Prostate gland (tissue), 2 donors: ENCODE data around the gene TOX3. TPM values are rescaled to one million over a fixed set of nuclear protein-coding genes. Genes with fewer than 3 reads are reported as not detected.

Source experiments
- DNase-seq: peaks from one replicate; pipeline ENCODE4 v3.0.0-alpha.2; 2019; ENCODE audit warnings: low spot score
- H3K27ac ChIP-seq, 2 donors: fragments of 200-600 bp; sonication (generic); 2 replicates each; pipeline ENCODE4 v1.5.1; 2017 to 2019
- H3K27me3 ChIP-seq: fragments of 200-600 bp; sonication (generic); replicated peaks from 2 replicates; pipeline ENCODE4 v1.5.1; 2019; ENCODE audit not compliant: insufficient read depth
- H3K36me3 ChIP-seq, 2 donors: fragments of 200-600 bp; sonication (generic); 1 replicate in 1 of 2; 2 replicates in 1 of 2; pipeline versions ENCODE4 v1.5.1 to v1.8.1; 2017 to 2019
- H3K4me1 ChIP-seq: fragments of 200-600 bp; sonication (generic); replicated peaks from 2 replicates; pipeline ENCODE4 v1.5.1; 2019
- H3K4me3 ChIP-seq, 2 donors: fragments of 200-600 bp; sonication (generic); 2 replicates each; pipeline ENCODE4 v1.5.1; 2017 to 2019
- H3K9me3 ChIP-seq: fragments of 200-600 bp; sonication (generic); 2 replicates; pipeline ENCODE4 v1.5.1; 2017
- POLR2A ChIP-seq: fragments of 450-650 bp; IDR thresholded peaks from one replicate; pipeline ENCODE4 v1.6.1; 2016; ENCODE audit warnings: antibody characterized with exemption, mild to moderate bottlenecking
- POLR2AphosphoS5 ChIP-seq: sonication (generic); formaldehyde crosslinking; IDR thresholded peaks from one replicate; pipeline ENCODE4 v1.6.1; 2017; ENCODE audit warnings: antibody characterized with exemption
- WGBS: methylation state at CpG from one replicate; pipeline ENCODE4 v1.1.5; 2018; 5-methylcytosine and 5-hydroxymethylcytosine counted together
- intact Hi-C: fragments of 100-400 bp; cut with DNase I; formaldehyde crosslinking; loops from one replicate; pipeline ENCODE4 v1.14.2; 2022
- total RNA-seq, 2 donors: library from RNA; depleted of rRNA; stranded (reverse); fragments of >200 nt; gene quantifications; one replicate each; pipeline ENCODE4 v1.1.0, GENCODE V29; 2016
- TF ChIP-seq, protein P1 (sequence below), 4 experiments: fragments of 200-600 bp in 2 of 4; fragments of 450-650 bp in 2 of 4; sonication (generic) in 2 of 4; IDR thresholded peaks; 1 replicate in 3 of 4; 2 replicates in 1 of 4; pipeline ENCODE4 v1.5.1; 2016 to 2019; ENCODE audit warnings: antibody characterized with exemption in 4 of 4, mild to moderate bottlenecking in 2 of 4, moderate library complexity in 2 of 4

TOX3 gene
- total RNA-seq, 2 donors from 2014 or later: 0.57 to 1.7 TPM

DNA sequence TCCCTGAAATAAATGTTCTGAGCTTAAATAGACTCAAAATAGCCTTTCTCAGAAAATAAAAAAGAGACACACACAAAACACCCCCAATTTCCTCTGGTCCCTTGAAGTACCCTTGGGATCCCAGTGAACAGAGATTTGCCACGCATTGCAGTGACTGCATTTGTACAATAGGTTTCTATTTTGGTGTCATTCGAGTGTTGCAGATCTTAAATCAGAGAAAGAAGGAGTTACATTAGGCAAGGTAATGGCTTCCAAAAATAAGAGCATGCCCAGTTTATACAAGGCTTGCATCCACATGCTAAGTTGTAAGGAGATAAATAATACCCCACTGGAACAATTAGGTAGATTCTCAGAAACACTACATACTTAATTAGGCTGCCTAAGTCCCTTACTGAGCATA is 2.2 kb downstream of the TOX3 start:
- TF ChIP-seq POLR2A: no peak
- Histone ChIP-seq H3K9me3 (no peaks in the 10 kb centered on the region), H3K36me3 (no peaks in the 10 kb centered on the region), H3K27ac (no peak overlapping the region), H3K4me1 (no peaks in the 10 kb centered on the region), H3K27me3 (no peaks in the 10 kb centered on the region), H3K4me3 (no peak overlapping the region)
- intact Hi-C loops: no loop called here
- DNase-seq: no peak
- WGBS: 53% methylated on average over 2 of the region's 2 CpGs

DNA sequence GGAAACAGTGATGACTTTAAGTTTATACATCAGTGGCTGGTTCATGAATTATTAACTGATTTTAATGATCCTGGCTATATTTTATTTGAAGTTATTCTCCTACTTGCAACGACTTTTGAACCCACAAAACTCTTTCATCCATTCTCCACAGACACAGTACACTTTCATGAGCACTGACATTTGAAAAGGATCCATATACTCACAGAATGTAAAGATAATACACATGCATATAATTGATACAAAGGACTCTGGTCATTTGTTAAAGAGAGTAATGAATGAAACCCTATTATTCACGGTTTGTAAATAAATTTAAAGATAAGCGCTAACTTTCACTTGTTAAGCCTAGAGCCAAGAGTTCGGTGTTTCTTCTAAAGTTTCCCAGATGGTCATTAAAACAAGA is 3.3 kb downstream of the TOX3 start:
- DNase-seq: no peak
- H3K9me3 ChIP-seq: no peaks in the 10 kb centered on the region
- H3K27ac ChIP-seq: no peak overlapping the region
- H3K4me1 ChIP-seq: no peaks in the 10 kb centered on the region
- intact Hi-C loops: no loop called here
- H3K27me3 ChIP-seq: no peaks in the 10 kb centered on the region
- TF ChIP-seq POLR2A (no peak), POLR2AphosphoS5 (no peak)
- TF ChIP-seq, protein P1, sequence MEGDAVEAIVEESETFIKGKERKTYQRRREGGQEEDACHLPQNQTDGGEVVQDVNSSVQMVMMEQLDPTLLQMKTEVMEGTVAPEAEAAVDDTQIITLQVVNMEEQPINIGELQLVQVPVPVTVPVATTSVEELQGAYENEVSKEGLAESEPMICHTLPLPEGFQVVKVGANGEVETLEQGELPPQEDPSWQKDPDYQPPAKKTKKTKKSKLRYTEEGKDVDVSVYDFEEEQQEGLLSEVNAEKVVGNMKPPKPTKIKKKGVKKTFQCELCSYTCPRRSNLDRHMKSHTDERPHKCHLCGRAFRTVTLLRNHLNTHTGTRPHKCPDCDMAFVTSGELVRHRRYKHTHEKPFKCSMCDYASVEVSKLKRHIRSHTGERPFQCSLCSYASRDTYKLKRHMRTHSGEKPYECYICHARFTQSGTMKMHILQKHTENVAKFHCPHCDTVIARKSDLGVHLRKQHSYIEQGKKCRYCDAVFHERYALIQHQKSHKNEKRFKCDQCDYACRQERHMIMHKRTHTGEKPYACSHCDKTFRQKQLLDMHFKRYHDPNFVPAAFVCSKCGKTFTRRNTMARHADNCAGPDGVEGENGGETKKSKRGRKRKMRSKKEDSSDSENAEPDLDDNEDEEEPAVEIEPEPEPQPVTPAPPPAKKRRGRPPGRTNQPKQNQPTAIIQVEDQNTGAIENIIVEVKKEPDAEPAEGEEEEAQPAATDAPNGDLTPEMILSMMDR (IDR thresholded peaks at IDR 0.05): no peak
- 68% methylated on average over 4 of the region's 4 CpGs for WGBS
- no peak overlapping the region for H3K4me3 ChIP-seq
- no peaks in the 10 kb centered on the region for H3K36me3 ChIP-seq

DNA sequence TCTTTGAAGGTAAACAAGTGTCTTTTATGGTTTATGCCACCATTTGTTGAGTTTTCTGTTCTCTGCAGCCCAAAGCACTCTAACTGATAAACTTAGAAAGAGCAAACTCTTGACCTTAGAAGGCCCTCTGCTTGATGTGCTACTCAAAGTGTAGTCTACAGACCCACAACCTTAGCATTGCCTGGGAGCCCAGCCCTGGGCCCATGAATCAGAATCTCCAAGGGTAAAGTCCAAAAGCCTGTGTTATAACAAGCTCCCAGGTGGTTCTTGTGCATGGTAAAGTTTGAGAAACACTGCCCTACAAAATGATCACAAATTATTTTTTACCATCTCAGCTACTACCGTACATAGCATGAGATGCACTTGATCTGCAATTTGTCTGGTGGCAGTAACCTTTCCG is 6.0 kb downstream of the TOX3 start:
- intact Hi-C loops: no loop called here
- Histone ChIP-seq H3K36me3 (no peaks in the 10 kb centered on the region), H3K27me3 (no peaks in the 10 kb centered on the region), H3K4me1 (no peaks in the 10 kb centered on the region), H3K9me3 (no peaks in the 10 kb centered on the region), H3K4me3 (no peak overlapping the region), H3K27ac (no peak overlapping the region)
- WGBS: 94% methylated on average over 2 of the region's 2 CpGs
- TF ChIP-seq, protein P1 (IDR thresholded peaks at IDR 0.05): no peak
- no peak for TF ChIP-seq POLR2AphosphoS5
- no peak for TF ChIP-seq POLR2A
- no peak for DNase-seq

DNA sequence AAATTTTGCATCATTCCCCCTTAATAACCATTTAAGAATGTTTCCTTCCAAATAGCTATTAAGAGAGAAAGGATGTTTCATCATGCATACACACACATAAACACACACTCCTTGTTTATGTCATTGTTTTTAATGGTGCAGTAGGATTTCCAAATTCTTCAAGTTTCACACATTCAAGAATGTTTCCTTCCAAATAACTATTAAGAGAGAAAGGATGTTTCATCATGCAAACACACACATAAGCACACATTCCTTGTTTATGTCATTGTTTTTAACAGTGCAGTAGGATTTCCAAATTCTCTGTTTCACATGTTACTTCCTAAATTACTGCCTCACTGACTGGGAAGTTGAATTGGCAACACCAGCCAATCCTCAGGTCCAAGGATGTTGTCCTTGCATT is 7.8 kb downstream of the TOX3 start:
- no peaks in the 10 kb centered on the region for H3K9me3 ChIP-seq
- no peak overlapping the region for H3K27ac ChIP-seq
- no peak for DNase-seq
- intact Hi-C loops: no loop called here
- H3K4me3 ChIP-seq: no peak overlapping the region
- H3K27me3 ChIP-seq: no peaks in the 10 kb centered on the region
- no peak for TF ChIP-seq POLR2AphosphoS5
- TF ChIP-seq POLR2A: no peak
- TF ChIP-seq, protein P1 (IDR thresholded peaks at IDR 0.05): no peak
- no peaks in the 10 kb centered on the region for H3K4me1 ChIP-seq
- no peaks in the 10 kb centered on the region for H3K36me3 ChIP-seq

DNA sequence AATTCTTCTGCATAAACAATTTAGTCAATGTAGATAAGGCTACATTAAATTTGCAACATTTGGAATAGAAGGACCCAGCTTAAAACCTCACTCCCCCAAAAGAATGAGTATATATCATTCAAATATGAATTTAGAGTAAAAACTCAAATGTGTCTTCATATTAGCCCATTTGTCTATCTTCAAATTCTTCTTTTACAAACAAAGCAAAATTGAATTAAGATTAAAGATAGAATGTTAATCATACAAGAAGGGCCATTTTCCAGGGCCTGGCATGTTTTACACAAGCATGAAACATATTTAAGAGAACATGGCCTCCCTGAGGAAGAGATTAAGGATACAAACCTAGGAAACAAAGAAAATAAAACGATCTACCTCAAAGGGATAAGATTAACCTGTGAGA is 8.4 kb downstream of the TOX3 start:
- WGBS: 40% methylated on average over 1 of the region's 1 CpG
- no peak for DNase-seq

More for the DNA sequence above, 8.4 kb downstream of the TOX3 start:
- no peak overlapping the region for H3K4me3 ChIP-seq
- no peak overlapping the region for H3K27ac ChIP-seq
- no peaks in the 10 kb centered on the region for H3K27me3 ChIP-seq
- no peaks in the 10 kb centered on the region for H3K4me1 ChIP-seq
- H3K9me3 ChIP-seq: no peaks in the 10 kb centered on the region
- intact Hi-C loops: no loop called here
- H3K36me3 ChIP-seq: no peaks in the 10 kb centered on the region
- TF ChIP-seq POLR2AphosphoS5 (no peak), POLR2A (no peak)
- TF ChIP-seq, protein P1 (IDR thresholded peaks at IDR 0.05): no peak
